Brain pericyte (primary cell): ENCODE data around the gene CCDC57.

ENCODE experiments used
- DNase-seq: peaks from one replicate; pipeline ENCODE4 v3.0.0-alpha.2; 2012; ENCODE audit warnings: low read depth, low spot score

Gene CCDC57

DNA sequence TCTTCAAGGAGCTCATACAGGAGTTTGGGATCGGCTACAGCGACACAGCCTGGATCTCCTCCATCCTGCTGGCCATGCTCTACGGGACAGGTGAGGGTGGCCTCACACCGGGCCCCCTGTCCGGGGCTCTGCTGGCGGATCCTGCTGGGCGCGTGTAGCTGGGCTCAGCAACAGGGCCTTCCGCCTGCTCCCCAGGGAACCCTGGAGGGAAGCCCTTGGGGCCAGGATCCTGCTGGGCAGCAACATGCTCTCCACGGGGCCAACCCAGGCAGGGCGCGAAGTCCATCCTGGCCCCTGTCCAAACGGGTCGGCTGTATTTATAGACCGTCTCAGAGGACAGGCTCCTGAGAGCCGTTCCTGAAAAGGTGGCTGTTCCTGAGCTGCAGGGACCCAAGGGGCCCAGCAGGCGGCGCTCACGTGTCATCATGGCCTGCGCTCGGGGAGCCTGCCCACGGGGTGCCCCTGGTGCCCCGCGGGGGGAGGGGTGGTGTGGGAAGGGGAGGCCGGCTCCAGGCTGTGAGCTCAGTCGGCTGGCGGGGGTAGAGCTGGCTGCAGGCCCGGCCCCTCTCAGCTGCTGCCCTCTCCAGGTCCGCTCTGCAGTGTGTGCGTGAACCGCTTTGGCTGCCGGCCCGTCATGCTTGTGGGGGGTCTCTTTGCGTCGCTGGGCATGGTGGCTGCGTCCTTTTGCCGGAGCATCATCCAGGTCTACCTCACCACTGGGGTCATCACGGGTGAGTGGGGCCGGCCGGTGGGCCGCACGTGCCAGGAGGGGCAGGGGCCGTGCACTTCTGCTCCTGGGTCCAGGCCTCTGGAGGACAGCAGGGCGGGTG is 23.7 kb upstream of the CCDC57 start:
- peak; percentile 65 for DNase-seq

DNA sequence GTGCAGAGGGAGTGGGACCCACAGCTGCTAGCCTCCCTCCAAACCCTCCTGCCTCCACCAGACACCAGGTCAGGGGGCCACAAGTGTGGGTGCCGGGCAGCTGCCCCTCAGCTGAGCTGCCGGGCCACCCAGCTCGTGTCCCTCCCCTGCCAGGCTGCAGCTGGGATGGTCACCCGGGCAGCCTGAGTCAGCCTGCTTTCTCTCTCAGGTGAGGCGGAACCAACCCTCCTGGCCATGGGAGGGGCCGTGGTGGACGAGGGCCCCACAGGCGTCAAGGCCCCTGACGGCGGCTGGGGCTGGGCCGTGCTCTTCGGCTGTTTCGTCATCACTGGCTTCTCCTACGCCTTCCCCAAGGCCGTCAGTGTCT is 23.1 kb upstream of the CCDC57 start:
- no peak for DNase-seq

GRCh38 chr17:82235056-82235774 is 22.6 kb upstream of the CCDC57 start:
- DNase-seq, result no peak

DNA sequence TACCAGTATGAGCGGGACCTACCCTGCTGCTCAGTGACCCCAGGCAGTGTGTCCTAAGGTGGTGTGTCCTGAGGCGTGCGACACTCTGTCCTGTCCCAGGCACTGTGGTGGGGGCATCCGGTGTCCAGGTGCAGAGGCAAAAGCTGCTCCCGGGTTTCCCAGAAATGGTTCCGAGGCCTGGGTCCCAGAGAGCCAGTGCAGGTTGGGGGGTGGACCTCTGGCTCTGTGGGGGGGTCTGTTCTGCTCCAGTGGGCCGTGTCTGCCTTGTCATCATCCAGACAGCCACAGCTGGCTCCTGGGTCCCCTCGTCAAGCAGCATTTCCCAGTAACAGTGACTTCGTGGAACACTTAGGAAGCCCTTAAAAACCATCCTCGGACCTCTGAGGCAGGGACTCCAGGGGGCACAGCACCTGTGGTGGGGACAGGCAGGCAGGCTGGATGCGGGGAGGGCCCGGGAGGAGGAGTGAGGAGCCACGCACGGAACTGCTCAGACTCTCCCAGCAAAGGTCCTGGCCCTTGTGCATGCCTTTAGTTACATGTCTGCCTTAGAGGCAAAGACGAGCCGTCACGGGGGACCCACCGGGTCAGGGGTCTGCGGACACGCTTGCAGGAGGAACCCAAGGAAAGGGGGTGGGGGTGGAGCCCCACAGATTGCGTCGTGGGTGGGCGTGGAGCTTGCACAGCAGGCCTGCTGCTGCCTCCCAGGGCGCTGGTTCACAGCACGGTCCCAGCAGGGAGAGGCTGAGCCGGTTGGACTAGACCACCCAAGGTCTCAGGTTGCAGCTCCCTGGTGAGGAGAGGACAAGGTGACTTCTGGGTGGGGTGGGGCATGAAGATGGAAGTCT is 21.8 kb upstream of the CCDC57 start:
- DNase-seq, result no peak

- DNase-seq, result no peak
Measured at GRCh38 chr17:82232876-82233785, 20.5 kb upstream of the CCDC57 start.

GRCh38 chr17:82232322-82232820 is 19.7 kb upstream of the CCDC57 start:
- DNase-seq, result no peak

GRCh38 chr17:82231562-82232321 is 19.1 kb upstream of the CCDC57 start:
- DNase-seq, result no peak

- no peak for DNase-seq
Measured at GRCh38 chr17:82231312-82231561, 18.6 kb upstream of the CCDC57 start.

- DNase-seq, result no peak
Measured at GRCh38 chr17:82230609-82231311, 18.1 kb upstream of the CCDC57 start.

DNA sequence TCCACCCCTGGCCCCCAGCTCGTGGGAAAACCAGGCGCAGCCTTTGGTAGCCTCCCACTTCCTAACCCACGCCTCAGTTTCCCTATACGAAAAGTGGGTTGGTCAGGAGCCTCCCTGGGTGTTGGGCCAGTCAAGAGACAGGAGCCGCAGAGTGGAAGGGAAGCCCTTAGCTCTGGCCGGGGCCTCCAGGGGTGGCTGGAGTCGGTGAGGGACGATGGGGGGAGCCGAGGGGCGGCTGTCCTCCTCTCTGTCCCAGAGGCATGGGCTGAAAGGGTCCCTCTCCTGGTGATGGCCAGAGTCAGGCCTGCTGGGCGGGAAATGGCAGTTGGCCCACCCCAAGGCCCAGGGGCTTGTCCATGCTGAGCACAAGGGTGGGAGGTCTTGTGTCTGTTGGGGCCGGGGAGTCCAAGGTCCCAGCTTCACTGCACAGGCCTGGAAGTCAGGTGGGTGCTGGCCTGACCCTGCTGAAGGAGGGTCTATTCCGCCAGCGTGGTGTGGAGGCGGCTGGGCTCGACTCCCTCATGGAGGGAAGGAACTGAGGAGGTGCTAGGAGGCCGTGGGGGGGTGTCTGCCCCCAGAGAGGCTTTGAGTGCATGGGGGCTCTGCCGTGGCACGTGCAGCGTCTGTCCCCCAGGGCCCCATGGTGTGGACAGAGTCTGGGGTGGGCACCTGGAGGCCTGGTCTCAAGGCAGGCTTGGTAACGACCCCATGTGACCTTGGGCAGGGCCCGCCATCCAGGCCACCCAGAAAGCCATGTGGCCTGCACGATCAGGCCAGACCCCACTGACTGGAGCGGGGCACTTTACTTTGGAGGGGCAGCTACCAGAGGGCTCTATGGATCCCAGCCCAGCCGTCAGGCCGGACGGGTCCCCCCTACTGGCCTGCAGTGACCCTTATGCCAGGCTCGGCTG is 17.3 kb upstream of the CCDC57 start:
- no peak for DNase-seq

GRCh38 chr17:82228842-82229697 is 16.4 kb upstream of the CCDC57 start, which contains the start of gene SLC16A3:
SLC16A3 (plus strand) TSS chr17:82229042; CDS start chr17:82236009, 6,967 bp downstream.
- no peak for DNase-seq

GRCh38 chr17:82228278-82228841 is 15.7 kb upstream of the CCDC57 start:
- DNase-seq, result no peak

GRCh38 chr17:82227629-82228277 is 15.1 kb upstream of the CCDC57 start:
- DNase-seq, result no peak

DNA sequence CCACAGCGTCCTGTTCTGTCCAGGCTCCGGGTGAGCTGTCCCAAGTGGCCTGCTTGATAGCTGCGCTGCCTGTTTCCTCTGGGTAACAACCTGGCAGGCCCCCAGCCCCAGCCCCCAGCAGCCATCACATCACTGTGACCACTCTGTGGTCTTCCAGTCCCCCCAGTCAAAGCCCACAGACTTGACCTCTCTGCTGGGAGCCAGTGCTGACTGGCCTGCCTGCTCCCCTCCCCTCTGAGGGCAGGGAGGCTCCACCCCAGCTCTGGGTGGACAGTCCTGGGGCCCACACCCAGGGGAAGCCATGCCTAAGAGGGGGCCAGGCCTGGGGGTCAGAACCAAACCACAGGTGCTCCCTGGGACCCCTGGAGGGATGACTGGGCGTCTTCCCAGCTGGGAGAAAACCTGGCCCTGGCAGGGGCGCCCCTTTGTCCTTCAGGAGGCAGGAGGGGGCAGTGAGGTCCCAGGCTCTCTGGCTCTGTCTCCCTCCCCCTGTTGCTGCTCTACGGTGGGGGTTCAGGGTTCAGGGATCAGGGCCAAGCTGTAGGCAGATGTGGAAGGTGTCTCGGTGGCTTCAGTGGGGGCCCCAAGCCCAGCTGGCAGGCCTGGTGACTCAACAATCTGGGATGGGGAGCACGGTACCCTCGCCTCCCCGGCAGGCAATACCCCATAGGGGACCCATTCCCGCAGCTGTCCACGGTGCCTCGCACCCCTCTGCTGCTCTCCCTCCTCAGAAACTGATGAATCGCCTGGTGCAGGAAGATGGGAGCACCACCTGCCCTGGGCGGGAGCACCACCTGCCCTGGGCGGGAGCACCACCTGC is 14.4 kb upstream of the CCDC57 start:
- no peak for DNase-seq

DNA sequence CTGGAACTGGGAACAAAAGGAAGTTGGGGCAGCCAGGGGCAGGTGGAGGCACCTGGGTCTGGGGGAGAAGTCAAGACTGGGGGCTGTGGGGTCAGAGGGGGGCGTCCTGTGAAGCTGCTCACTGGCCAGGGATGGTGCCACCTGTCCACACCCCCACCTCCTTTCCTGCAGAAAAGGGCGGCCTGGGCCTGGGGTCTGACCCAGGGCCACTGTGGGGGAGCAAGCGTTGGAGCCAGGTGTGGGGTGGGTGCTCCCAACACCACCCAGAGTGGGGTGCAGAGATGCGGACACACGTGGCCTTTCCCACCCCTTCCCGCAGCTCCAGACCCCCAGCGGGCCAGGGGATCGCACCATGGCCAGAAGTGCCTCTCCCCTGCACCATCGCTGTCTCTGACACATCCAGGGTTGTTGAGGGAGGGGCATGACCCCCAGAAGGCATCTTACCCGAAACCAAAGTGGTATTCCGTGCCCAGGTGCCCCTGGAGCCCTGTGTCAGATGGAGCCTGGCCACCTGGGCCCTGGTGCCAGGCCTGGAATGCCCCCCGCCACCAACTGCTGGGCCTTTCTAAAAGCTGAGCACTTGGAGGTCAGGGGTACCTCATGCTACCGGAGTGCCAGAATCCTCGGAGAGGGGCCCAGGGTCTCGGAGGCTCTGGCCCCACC is 13.6 kb upstream of the CCDC57 start:
- no peak for DNase-seq
